GM23338 (cell line): ENCODE results near the gene PPAN. TPM values are rescaled to one million over a fixed set of nuclear protein-coding genes. Genes with fewer than 3 reads are reported as not detected.

Experiments
- ATAC-seq: fragments of 200-7000 bp; cut with Tn5 transposase; 3 replicates; pipeline ENCODE4 v1.9.1; 2020
- DNase-seq: peaks from one replicate; pipeline ENCODE4 v3.0.0-alpha.2; 2015; ENCODE audit warnings: low spot score
- H2AFZ ChIP-seq: fragments of 200-600 bp; sonication (generic); 2 replicates; pipeline ENCODE4 v1.8.0; 2016; ENCODE audit warnings: antibody characterized with exemption, mild to moderate bottlenecking, moderate library complexity
- H3F3A ChIP-seq: fragments of 200-600 bp; sonication (generic); replicated peaks from 2 replicates; pipeline ENCODE4 v1.8.0; 2017; ENCODE audit warnings: antibody characterized with exemption, mixed run types, low read depth
- H3K27ac ChIP-seq: fragments of 200-600 bp; sonication (generic); 2 replicates; pipeline ENCODE4 v1.6.1; 2016; ENCODE audit warnings: low read depth
- H3K27me3 ChIP-seq: fragments of 200-600 bp; sonication (generic); 2 replicates; pipeline ENCODE4 v1.8.0; 2016; ENCODE audit warnings: mild to moderate bottlenecking, mixed run types, moderate library complexity; ENCODE audit not compliant: insufficient read depth
- H3K36me3 ChIP-seq: fragments of 200-600 bp; sonication (generic); 2 replicates; pipeline ENCODE4 v1.8.0; 2016; ENCODE audit warnings: mild to moderate bottlenecking; ENCODE audit not compliant: insufficient read depth
- H3K4me1 ChIP-seq: fragments of 200-600 bp; sonication (generic); 2 replicates; pipeline ENCODE4 v1.8.0; 2016; ENCODE audit warnings: mild to moderate bottlenecking, moderate library complexity; ENCODE audit not compliant: insufficient read depth
- H3K4me2 ChIP-seq: fragments of 200-600 bp; sonication (generic); 2 replicates; pipeline ENCODE4 v1.7.1; 2017; ENCODE audit warnings: mixed run types
- H3K4me3 ChIP-seq: fragments of 200-600 bp; sonication (generic); 2 replicates; pipeline ENCODE4 v1.6.1; 2016; ENCODE audit warnings: mixed run types
- H3K79me2 ChIP-seq: fragments of 200-600 bp; sonication (generic); replicated peaks from 2 replicates; pipeline ENCODE4 v1.8.0; 2017; ENCODE audit warnings: mild to moderate bottlenecking; ENCODE audit not compliant: insufficient read depth
- H3K9me2 ChIP-seq: fragments of 200-600 bp; sonication (generic); 2 replicates; pipeline ENCODE4 v1.8.0; 2017; ENCODE audit not compliant: insufficient read depth
- H4K20me1 ChIP-seq: fragments of 200-600 bp; sonication (generic); replicated peaks from 2 replicates; pipeline ENCODE4 v1.8.0; 2017; ENCODE audit warnings: mild to moderate bottlenecking; ENCODE audit not compliant: insufficient read depth
- H3K27ac Mint-ChIP-seq: 2 replicates; pipeline ENCODE4 v1.8.0; 2020; ENCODE audit warnings: inconsistent platforms, mild to moderate bottlenecking, moderate library complexity, mixed read lengths
- H3K27me3 Mint-ChIP-seq: 3 replicates; pipeline ENCODE4 v1.8.0; 2022; ENCODE audit warnings: low read depth, mild to moderate bottlenecking, moderate library complexity, mixed read lengths, inconsistent platforms; ENCODE audit not compliant: insufficient read depth, poor library complexity
- H3K36me3 Mint-ChIP-seq: 3 replicates; pipeline ENCODE4 v1.8.0; 2021; ENCODE audit warnings: low read depth, mild to moderate bottlenecking, inconsistent platforms, moderate library complexity, mixed read lengths
- H3K4me1 Mint-ChIP-seq: 3 replicates; pipeline ENCODE4 v1.8.0; 2020; ENCODE audit warnings: mild to moderate bottlenecking, inconsistent platforms, mixed read lengths
- H3K4me3 Mint-ChIP-seq: 3 replicates; pipeline ENCODE4 v1.8.0; 2021; ENCODE audit warnings: moderate library complexity, mild to moderate bottlenecking, inconsistent platforms, mixed read lengths
- H3K9me3 Mint-ChIP-seq: 3 replicates; pipeline ENCODE4 v1.8.0; 2020; ENCODE audit warnings: moderate library complexity, mild to moderate bottlenecking, inconsistent platforms, mixed read lengths
- CREB1 ChIP-seq: fragments of 250-450 bp; sonication (Bioruptor Pico); IDR thresholded peaks from 2 replicates; pipeline ENCODE4 v1.5.0; 2020; ENCODE audit warnings: low read depth, mild to moderate bottlenecking, moderate library complexity
- CTCF ChIP-seq, 2 experiments: fragments of 200-600 bp in 1 of 2; sonication (generic) in 1 of 2; conservative IDR thresholded peaks; 2 replicates each; pipeline versions ENCODE4 v1.5.1 to v1.6.1; 2016 to 2017; ENCODE audit warnings: antibody characterized with exemption in 2 of 2, low read depth in 2 of 2, mild to moderate bottlenecking in 2 of 2, moderate library complexity in 1 of 2
- EZH2 ChIP-seq: fragments of 200-600 bp; sonication (generic); IDR thresholded peaks from one replicate; pipeline ENCODE4 v1.8.0; 2017; ENCODE audit warnings: antibody characterized with exemption, mild to moderate bottlenecking, low read depth; ENCODE audit not compliant: unreplicated experiment
- EZH2phosphoT487 ChIP-seq: fragments of 200-600 bp; sonication (generic); IDR thresholded peaks from one replicate; pipeline ENCODE4 v1.8.1; 2018; ENCODE audit warnings: antibody characterized with exemption; ENCODE audit not compliant: unreplicated experiment
- JUNB ChIP-seq: IDR thresholded peaks from one replicate; pipeline ENCODE4 v1.6.1; 2016; ENCODE audit warnings: antibody characterized with exemption; ENCODE audit not compliant: unreplicated experiment
- NANOG ChIP-seq: IDR thresholded peaks from 2 replicates; pipeline ENCODE4 v1.6.1; 2016; ENCODE audit warnings: antibody characterized with exemption, borderline replicate concordance
- POLR2AphosphoS5 ChIP-seq: IDR thresholded peaks from 2 replicates; pipeline ENCODE4 v1.6.1; 2016; ENCODE audit warnings: antibody characterized with exemption, low read depth
- REST ChIP-seq: IDR thresholded peaks from one replicate; pipeline ENCODE4 v1.6.1; 2018; ENCODE audit warnings: antibody characterized with exemption; ENCODE audit not compliant: unreplicated experiment
- STAT1 ChIP-seq: IDR thresholded peaks from one replicate; pipeline ENCODE4 v1.6.1; 2016; ENCODE audit warnings: antibody characterized with exemption; ENCODE audit not compliant: unreplicated experiment
- ZNF114 ChIP-seq: fragments of 250-450 bp; sonication (Bioruptor Pico); IDR thresholded peaks from 2 replicates; pipeline ENCODE4 v1.5.0; 2020; ENCODE audit warnings: mild to moderate bottlenecking, moderate library complexity
- ZNF331 ChIP-seq: fragments of 250-450 bp; sonication (Bioruptor Pico); IDR thresholded peaks from 2 replicates; pipeline ENCODE4 v1.5.0; 2020; ENCODE audit warnings: low read depth, mild to moderate bottlenecking, moderate library complexity
- polyA plus RNA-seq: library from polyadenylated mRNA; unstranded; fragments of >200 nt; fragmentation: Nextera tagmentation; extraction: Ambion mirVana; gene quantifications from 2 replicates; pipeline ENCODE4 v1.2.1, GENCODE V29; 2016
- total RNA-seq: library from RNA; depleted of rRNA; stranded (reverse); fragments of >200 nt; shearing (Covaris generic); gene quantifications from 2 replicates; pipeline ENCODE4 v1.2.3, GENCODE V29; 2014
- TF ChIP-seq, protein P1 (sequence below): IDR thresholded peaks from 2 replicates; pipeline ENCODE4 v1.6.1; 2016; ENCODE audit warnings: antibody characterized with exemption
- TF ChIP-seq, protein P2 (sequence below): fragments of 250-450 bp; sonication (Bioruptor Pico); IDR thresholded peaks from 2 replicates; pipeline ENCODE4 v1.5.0; 2020; ENCODE audit warnings: mild to moderate bottlenecking, moderate library complexity

PPAN gene
- total and polyA plus RNA-seq, 2 experiments from 2014 or later: 71.8 to 81.9 TPM

DNA sequence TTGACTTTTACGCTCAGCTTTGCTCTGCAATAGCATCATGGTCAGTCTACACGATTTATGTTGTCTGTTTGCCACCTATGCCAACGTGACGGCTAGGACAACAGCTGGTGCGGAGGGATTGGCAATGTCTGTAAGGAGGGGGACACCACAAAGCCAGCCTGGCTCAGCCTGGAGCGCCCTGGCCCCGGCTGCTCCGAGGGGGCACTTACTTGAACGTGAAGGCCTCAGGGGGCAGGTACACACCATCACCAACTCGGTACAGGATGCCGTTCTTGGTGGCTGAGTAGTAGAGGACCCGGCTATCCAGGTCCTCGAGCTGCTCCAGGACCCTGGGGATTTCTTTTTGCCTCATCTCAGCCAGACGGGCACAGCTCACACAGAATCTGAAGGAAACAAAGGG is 40.0 kb downstream of the PPAN start:
- no peaks in the 10 kb centered on the region for H3K9me2 ChIP-seq
- Mint-ChIP-seq H3K4me1 (no peaks in the 10 kb centered on the region), H3K27me3 (peaks cover 6% of the 10 kb centered on the region), H3K9me3 (no peaks in the 10 kb centered on the region; the same call in 2 of the 3 replicates), H3K27ac (no peak overlapping the region), H3K36me3 (peaks cover 94% of the 10 kb centered on the region), H3K4me3 (no peak overlapping the region)
- DNase-seq: no peak
- H3K36me3 ChIP-seq: peaks cover 72% of the 10 kb centered on the region
- peaks cover 15% of the 10 kb centered on the region for H4K20me1 ChIP-seq
- no peaks in the 10 kb centered on the region for H3K27me3 ChIP-seq
- ATAC-seq: no peak
- H3K4me3 ChIP-seq: no peak overlapping the region
- no peak overlapping the region for H3K27ac ChIP-seq
- H3K79me2 ChIP-seq: no peaks in the 10 kb centered on the region
- H3F3A ChIP-seq: peaks cover 3% of the 10 kb centered on the region; the same call in 1 of the 2 replicates
- H3K4me1 ChIP-seq: no peaks in the 10 kb centered on the region
- no peak overlapping the region for H2AFZ ChIP-seq
- H3K4me2 ChIP-seq: no peak overlapping the region
- no peak for TF ChIP-seq ZNF114 (CRISPR knock-in tag)
- TF ChIP-seq, protein P1, sequence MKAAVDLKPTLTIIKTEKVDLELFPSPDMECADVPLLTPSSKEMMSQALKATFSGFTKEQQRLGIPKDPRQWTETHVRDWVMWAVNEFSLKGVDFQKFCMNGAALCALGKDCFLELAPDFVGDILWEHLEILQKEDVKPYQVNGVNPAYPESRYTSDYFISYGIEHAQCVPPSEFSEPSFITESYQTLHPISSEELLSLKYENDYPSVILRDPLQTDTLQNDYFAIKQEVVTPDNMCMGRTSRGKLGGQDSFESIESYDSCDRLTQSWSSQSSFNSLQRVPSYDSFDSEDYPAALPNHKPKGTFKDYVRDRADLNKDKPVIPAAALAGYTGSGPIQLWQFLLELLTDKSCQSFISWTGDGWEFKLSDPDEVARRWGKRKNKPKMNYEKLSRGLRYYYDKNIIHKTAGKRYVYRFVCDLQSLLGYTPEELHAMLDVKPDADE: no peak
- no peak for TF ChIP-seq REST
- no peak for TF ChIP-seq JUNB
- no peak for TF ChIP-seq NANOG
- TF ChIP-seq, protein P2, sequence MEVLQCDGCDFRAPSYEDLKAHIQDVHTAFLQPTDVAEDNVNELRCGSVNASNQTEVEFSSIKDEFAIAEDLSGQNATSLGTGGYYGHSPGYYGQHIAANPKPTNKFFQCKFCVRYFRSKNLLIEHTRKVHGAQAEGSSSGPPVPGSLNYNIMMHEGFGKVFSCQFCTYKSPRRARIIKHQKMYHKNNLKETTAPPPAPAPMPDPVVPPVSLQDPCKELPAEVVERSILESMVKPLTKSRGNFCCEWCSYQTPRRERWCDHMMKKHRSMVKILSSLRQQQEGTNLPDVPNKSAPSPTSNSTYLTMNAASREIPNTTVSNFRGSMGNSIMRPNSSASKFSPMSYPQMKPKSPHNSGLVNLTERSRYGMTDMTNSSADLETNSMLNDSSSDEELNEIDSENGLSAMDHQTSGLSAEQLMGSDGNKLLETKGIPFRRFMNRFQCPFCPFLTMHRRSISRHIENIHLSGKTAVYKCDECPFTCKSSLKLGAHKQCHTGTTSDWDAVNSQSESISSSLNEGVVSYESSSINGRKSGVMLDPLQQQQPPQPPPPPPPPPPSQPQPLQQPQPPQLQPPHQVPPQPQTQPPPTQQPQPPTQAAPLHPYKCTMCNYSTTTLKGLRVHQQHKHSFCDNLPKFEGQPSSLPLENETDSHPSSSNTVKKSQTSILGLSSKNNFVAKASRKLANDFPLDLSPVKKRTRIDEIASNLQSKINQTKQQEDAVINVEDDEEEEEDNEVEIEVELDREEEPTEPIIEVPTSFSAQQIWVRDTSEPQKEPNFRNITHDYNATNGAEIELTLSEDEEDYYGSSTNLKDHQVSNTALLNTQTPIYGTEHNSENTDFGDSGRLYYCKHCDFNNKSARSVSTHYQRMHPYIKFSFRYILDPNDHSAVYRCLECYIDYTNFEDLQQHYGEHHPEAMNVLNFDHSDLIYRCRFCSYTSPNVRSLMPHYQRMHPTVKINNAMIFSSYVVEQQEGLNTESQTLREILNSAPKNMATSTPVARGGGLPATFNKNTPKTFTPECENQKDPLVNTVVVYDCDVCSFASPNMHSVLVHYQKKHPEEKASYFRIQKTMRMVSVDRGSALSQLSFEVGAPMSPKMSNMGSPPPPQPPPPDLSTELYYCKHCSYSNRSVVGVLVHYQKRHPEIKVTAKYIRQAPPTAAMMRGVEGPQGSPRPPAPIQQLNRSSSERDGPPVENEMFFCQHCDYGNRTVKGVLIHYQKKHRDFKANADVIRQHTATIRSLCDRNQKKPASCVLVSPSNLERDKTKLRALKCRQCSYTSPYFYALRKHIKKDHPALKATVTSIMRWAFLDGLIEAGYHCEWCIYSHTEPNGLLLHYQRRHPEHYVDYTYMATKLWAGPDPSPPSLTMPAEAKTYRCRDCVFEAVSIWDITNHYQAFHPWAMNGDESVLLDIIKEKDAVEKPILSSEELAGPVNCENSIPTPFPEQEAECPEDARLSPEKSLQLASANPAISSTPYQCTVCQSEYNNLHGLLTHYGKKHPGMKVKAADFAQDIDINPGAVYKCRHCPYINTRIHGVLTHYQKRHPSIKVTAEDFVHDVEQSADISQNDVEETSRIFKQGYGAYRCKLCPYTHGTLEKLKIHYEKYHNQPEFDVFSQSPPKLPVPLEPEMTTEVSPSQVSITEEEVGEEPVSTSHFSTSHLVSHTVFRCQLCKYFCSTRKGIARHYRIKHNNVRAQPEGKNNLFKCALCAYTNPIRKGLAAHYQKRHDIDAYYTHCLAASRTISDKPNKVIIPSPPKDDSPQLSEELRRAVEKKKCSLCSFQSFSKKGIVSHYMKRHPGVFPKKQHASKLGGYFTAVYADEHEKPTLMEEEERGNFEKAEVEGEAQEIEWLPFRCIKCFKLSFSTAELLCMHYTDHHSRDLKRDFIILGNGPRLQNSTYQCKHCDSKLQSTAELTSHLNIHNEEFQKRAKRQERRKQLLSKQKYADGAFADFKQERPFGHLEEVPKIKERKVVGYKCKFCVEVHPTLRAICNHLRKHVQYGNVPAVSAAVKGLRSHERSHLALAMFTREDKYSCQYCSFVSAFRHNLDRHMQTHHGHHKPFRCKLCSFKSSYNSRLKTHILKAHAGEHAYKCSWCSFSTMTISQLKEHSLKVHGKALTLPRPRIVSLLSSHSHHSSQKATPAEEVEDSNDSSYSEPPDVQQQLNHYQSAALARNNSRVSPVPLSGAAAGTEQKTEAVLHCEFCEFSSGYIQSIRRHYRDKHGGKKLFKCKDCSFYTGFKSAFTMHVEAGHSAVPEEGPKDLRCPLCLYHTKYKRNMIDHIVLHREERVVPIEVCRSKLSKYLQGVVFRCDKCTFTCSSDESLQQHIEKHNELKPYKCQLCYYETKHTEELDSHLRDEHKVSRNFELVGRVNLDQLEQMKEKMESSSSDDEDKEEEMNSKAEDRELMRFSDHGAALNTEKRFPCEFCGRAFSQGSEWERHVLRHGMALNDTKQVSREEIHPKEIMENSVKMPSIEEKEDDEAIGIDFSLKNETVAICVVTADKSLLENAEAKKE: no peak
- TF ChIP-seq CREB1: no peak
- no peak for TF ChIP-seq EZH2
- TF ChIP-seq CTCF (conservative IDR thresholded peaks at IDR 0.05; ENCODE audit: low read depth in 2 of 2): no peak
- TF ChIP-seq STAT1: no peak
- no peak for TF ChIP-seq EZH2phosphoT487
- TF ChIP-seq ZNF331 (CRISPR knock-in tag): no peak
- TF ChIP-seq POLR2AphosphoS5: no peak
